Measurements from ENCODE around the gene LY9.

Gene LY9

GRCh38 chr1:160839746-160840145 is 43.8 kb downstream of the LY9 start:
- no peak overlapping the region for H3K27ac ChIP-seq
- TF ChIP-seq CTCF (conservative IDR thresholded peaks at IDR 0.05) (no peak), ZFX (IDR thresholded peaks at IDR 0.05) (no peak)

- H3K27ac ChIP-seq, result no peak overlapping the region
- no peak for TF ChIP-seq CTCF (conservative IDR thresholded peaks at IDR 0.05)
- no peak for TF ChIP-seq ZFX (IDR thresholded peaks at IDR 0.05)
Observed at GRCh38 chr1:160841079-160841478, 45.1 kb downstream of the LY9 start.

- no peak overlapping the region for H3K27ac ChIP-seq
- no peak for TF ChIP-seq CTCF (conservative IDR thresholded peaks at IDR 0.05)
- TF ChIP-seq ZFX (IDR thresholded peaks at IDR 0.05), result no peak
Observed at GRCh38 chr1:160844447-160845232, 48.7 kb downstream of the LY9 start.

GRCh38 chr1:160846281-160846680 is 50.3 kb downstream of the LY9 start:
- TF ChIP-seq ZFX (IDR thresholded peaks at IDR 0.05) (no peak), CTCF (conservative IDR thresholded peaks at IDR 0.05) (no peak)
- no peak overlapping the region for H3K27ac ChIP-seq

DNA sequence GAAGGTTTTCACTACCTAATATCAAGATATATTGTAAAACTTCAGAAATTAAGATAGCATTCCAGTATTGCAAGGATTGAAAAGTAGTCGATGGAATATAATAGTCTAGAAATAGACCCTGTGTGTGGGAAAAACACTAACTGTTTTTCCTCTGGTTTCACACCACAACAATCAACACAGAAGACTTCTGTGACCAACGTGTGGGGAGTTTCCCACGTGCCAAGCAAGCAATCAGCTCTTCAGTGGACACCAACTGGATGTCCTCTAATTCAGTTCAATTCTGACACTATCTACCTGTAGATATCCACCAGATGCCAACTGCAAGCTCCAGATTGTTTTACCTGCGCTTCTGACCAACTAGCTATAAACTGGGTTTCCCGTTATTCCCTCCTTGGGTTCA is 54.6 kb downstream of the LY9 start:
- TF ChIP-seq CTCF (conservative IDR thresholded peaks at IDR 0.05) (no peak), ZFX (IDR thresholded peaks at IDR 0.05) (no peak)
- H3K27ac ChIP-seq, result no peak overlapping the region

DNA sequence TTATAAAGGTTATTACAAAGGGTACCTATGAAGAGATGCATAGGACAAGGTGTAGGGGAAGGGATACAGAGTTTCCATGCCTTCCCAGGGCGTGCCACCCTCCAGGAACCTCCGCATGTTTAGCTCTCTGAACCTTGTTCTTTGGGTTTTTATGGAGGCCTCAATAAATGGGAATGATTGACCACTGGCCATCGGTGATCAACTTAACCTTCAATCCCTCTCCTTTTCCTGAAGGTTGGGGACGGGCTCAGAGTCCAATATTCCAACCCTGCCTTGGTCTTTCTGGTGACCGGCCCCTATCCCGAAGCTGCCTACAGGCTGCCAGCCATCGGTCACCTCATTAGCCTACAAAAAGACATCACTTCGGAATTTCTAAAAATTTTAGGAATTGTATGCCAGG is 55.0 kb downstream of the LY9 start:
- no peak for TF ChIP-seq CTCF (conservative IDR thresholded peaks at IDR 0.05)
- no peak for TF ChIP-seq ZFX (IDR thresholded peaks at IDR 0.05)
- H3K27ac ChIP-seq, result no peak overlapping the region

GRCh38 chr1:160853014-160853413 is 57.0 kb downstream of the LY9 start:
- TF ChIP-seq ZFX (IDR thresholded peaks at IDR 0.05), result no peak
- TF ChIP-seq CTCF (conservative IDR thresholded peaks at IDR 0.05), result no peak

More at GRCh38 chr1:160853014-160853413, 57.0 kb downstream of the LY9 start:
- no peak overlapping the region for H3K27ac ChIP-seq

Measured in C4-2B (cell line).